HL-60 (cell line): ENCODE measurements around the gene ARHGAP30.

ENCODE experiments used
- GABPA ChIP-seq: IDR thresholded peaks from 2 replicates; pipeline ENCODE4 v1.6.1; 2012; ENCODE audit warnings: low read depth
- TF ChIP-seq, protein P1 (sequence below): IDR thresholded peaks from one replicate; pipeline ENCODE4 v1.5.1; 2011; ENCODE audit warnings: low read length, control low read depth, inconsistent platforms; ENCODE audit not compliant: insufficient read depth

- TF ChIP-seq, protein P1, sequence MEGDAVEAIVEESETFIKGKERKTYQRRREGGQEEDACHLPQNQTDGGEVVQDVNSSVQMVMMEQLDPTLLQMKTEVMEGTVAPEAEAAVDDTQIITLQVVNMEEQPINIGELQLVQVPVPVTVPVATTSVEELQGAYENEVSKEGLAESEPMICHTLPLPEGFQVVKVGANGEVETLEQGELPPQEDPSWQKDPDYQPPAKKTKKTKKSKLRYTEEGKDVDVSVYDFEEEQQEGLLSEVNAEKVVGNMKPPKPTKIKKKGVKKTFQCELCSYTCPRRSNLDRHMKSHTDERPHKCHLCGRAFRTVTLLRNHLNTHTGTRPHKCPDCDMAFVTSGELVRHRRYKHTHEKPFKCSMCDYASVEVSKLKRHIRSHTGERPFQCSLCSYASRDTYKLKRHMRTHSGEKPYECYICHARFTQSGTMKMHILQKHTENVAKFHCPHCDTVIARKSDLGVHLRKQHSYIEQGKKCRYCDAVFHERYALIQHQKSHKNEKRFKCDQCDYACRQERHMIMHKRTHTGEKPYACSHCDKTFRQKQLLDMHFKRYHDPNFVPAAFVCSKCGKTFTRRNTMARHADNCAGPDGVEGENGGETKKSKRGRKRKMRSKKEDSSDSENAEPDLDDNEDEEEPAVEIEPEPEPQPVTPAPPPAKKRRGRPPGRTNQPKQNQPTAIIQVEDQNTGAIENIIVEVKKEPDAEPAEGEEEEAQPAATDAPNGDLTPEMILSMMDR: no peak
- TF ChIP-seq GABPA: no peak
Measured at GRCh38 chr1:161086457-161086856, 16.8 kb upstream of the ARHGAP30 start.
